Measurements from ENCODE around the gene USP17L26.
"Not testable (repeated sequence)": the region's sequence is repeated elsewhere in the genome, so short reads cannot be mapped to it uniquely, and the experiment has no call there.

USP17L26 gene, protein sequence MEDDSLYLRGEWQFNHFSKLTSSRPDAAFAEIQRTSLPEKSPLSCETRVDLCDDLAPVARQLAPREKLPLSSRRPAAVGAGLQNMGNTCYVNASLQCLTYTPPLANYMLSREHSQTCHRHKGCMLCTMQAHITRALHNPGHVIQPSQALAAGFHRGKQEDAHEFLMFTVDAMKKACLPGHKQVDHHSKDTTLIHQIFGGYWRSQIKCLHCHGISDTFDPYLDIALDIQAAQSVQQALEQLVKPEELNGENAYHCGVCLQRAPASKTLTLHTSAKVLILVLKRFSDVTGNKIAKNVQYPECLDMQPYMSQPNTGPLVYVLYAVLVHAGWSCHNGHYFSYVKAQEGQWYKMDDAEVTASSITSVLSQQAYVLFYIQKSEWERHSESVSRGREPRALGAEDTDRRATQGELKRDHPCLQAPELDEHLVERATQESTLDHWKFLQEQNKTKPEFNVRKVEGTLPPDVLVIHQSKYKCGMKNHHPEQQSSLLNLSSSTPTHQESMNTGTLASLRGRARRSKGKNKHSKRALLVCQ

DNA sequence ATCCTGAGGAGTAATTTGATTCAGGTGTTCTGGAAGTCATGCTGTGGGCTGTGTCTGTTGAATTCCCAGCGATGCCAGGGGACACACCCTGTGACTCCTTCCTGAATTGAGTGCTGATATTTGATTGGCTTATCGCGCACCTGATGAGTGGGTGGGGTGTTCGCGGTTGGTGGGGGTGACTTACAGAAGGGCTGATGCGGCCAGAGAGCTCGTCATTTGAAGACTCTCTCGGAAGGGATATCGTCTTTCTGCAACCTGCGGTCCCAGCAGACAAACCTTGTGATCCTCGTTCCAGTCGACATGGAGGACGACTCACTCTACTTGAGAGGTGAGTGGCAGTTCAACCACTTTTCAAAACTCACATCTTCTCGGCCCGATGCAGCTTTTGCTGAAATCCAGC, at the start of gene USP17L26:
Gene USP17L26, plus strand, starts transcription at position 301 of the 400 bp plus-strand sequence. Its CDS starts 0 bp downstream, at position 301.
- not testable (repeated sequence) for H3K27ac ChIP-seq (ENCODE audit: low read depth, low read length); H3K36me3 ChIP-seq (ENCODE audit: control insufficient read depth, insufficient read depth, low read length); H3K9ac ChIP-seq (ENCODE audit: low read depth, low read length); H3K27me3 ChIP-seq (ENCODE audit: control insufficient read depth, insufficient read depth, low read length); H3K9me3 ChIP-seq (ENCODE audit: control insufficient read depth, insufficient read depth, low read length); H3K4me1 ChIP-seq (ENCODE audit: control insufficient read depth, insufficient read depth, low read length); H3K4me3 ChIP-seq (ENCODE audit: low read depth, low read length)

DNA sequence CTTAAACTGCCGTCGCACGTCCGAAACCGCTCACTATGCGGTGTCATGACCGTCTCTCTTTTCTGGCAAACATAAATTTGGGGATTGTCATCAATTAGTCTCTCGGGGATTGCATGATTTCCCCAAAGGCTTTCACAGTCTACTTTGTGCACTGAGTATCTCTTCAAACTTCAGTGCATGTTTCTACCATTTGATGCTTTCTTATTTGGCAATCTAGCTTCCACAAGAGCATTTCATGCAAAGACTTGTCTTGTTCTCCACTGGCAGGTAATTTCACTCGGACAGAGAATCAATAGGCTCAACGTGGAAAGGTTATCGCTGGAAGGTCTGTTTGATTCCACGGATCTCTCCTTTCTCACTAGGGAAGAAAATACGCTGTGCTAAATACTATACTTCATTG, 10.3 kb upstream of the USP17L26 start:
- H3K36me3 ChIP-seq (ENCODE audit: control insufficient read depth, insufficient read depth, low read length); H3K4me3 ChIP-seq (ENCODE audit: low read depth, low read length); H3K27ac ChIP-seq (ENCODE audit: low read depth, low read length); H3K4me1 ChIP-seq (ENCODE audit: control insufficient read depth, insufficient read depth, low read length); H3K9ac ChIP-seq (ENCODE audit: low read depth, low read length); H3K9me3 ChIP-seq (ENCODE audit: control insufficient read depth, insufficient read depth, low read length); H3K27me3 ChIP-seq (ENCODE audit: control insufficient read depth, insufficient read depth, low read length): not testable (repeated sequence)

DNA sequence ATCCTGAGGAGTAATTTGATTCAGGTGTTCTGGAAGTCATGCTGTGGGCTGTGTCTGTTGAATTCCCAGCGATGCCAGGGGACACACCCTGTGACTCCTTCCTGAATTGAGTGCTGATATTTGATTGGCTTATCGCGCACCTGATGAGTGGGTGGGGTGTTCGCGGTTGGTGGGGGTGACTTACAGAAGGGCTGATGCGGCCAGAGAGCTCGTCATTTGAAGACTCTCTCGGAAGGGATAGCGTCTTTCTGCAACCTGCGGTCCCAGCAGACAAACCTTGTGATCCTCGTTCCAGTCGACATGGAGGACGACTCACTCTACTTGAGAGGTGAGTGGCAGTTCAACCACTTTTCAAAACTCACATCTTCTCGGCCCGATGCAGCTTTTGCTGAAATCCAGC, 9.6 kb upstream of the USP17L26 start, which contains the start of gene USP17L24:
Gene USP17L24, plus strand, starts transcription at position 301 of the 400 bp plus-strand sequence. Its CDS starts 0 bp downstream, at position 301.
- H3K4me3 ChIP-seq (ENCODE audit: low read depth, low read length); H3K27me3 ChIP-seq (ENCODE audit: control insufficient read depth, insufficient read depth, low read length); H3K9ac ChIP-seq (ENCODE audit: low read depth, low read length); H3K36me3 ChIP-seq (ENCODE audit: control insufficient read depth, insufficient read depth, low read length); H3K4me1 ChIP-seq (ENCODE audit: control insufficient read depth, insufficient read depth, low read length); H3K9me3 ChIP-seq (ENCODE audit: control insufficient read depth, insufficient read depth, low read length); H3K27ac ChIP-seq (ENCODE audit: low read depth, low read length): not testable (repeated sequence)

DNA sequence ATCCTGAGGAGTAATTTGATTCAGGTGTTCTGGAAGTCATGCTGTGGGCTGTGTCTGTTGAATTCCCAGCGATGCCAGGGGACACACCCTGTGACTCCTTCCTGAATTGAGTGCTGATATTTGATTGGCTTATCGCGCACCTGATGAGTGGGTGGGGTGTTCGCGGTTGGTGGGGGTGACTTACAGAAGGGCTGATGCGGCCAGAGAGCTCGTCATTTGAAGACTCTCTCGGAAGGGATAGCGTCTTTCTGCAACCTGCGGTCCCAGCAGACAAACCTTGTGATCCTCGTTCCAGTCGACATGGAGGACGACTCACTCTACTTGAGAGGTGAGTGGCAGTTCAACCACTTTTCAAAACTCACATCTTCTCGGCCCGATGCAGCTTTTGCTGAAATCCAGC, 4.8 kb upstream of the USP17L26 start, which contains the start of gene USP17L25:
Gene USP17L25, plus strand, starts transcription at position 301 of the 400 bp plus-strand sequence. Its CDS starts 0 bp downstream, at position 301.
- H3K9me3 ChIP-seq (ENCODE audit: control insufficient read depth, insufficient read depth, low read length); H3K4me1 ChIP-seq (ENCODE audit: control insufficient read depth, insufficient read depth, low read length); H3K36me3 ChIP-seq (ENCODE audit: control insufficient read depth, insufficient read depth, low read length); H3K27ac ChIP-seq (ENCODE audit: low read depth, low read length); H3K4me3 ChIP-seq (ENCODE audit: low read depth, low read length); H3K9ac ChIP-seq (ENCODE audit: low read depth, low read length); H3K27me3 ChIP-seq (ENCODE audit: control insufficient read depth, insufficient read depth, low read length): not testable (repeated sequence)

DNA sequence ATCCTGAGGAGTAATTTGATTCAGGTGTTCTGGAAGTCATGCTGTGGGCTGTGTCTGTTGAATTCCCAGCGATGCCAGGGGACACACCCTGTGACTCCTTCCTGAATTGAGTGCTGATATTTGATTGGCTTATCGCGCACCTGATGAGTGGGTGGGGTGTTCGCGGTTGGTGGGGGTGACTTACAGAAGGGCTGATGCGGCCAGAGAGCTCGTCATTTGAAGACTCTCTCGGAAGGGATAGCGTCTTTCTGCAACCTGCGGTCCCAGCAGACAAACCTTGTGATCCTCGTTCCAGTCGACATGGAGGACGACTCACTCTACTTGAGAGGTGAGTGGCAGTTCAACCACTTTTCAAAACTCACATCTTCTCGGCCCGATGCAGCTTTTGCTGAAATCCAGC, 4.6 kb downstream of the USP17L26 start, which contains the start of gene USP17L5:
Gene USP17L5, plus strand, starts transcription at position 301 of the 400 bp plus-strand sequence. Its CDS starts 0 bp downstream, at position 301.
- not testable (repeated sequence) for H3K36me3 ChIP-seq (ENCODE audit: control insufficient read depth, insufficient read depth, low read length); H3K27me3 ChIP-seq (ENCODE audit: control insufficient read depth, insufficient read depth, low read length)

DNA sequence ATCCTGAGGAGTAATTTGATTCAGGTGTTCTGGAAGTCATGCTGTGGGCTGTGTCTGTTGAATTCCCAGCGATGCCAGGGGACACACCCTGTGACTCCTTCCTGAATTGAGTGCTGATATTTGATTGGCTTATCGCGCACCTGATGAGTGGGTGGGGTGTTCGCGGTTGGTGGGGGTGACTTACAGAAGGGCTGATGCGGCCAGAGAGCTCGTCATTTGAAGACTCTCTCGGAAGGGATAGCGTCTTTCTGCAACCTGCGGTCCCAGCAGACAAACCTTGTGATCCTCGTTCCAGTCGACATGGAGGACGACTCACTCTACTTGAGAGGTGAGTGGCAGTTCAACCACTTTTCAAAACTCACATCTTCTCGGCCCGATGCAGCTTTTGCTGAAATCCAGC, 9.4 kb downstream of the USP17L26 start, which contains the start of gene USP17L27:
Gene USP17L27, plus strand, starts transcription at position 301 of the 400 bp plus-strand sequence. Its CDS starts 0 bp downstream, at position 301.
- H3K36me3 ChIP-seq (ENCODE audit: control insufficient read depth, insufficient read depth, low read length); H3K4me1 ChIP-seq (ENCODE audit: control insufficient read depth, insufficient read depth, low read length); H3K27ac ChIP-seq (ENCODE audit: low read depth, low read length); H3K9ac ChIP-seq (ENCODE audit: low read depth, low read length); H3K4me3 ChIP-seq (ENCODE audit: low read depth, low read length); H3K27me3 ChIP-seq (ENCODE audit: control insufficient read depth, insufficient read depth, low read length); H3K9me3 ChIP-seq (ENCODE audit: control insufficient read depth, insufficient read depth, low read length): not testable (repeated sequence)

More for the DNA sequence above, 4.6 kb downstream of the USP17L26 start, which contains the start of gene USP17L5:
- not testable (repeated sequence) for H3K9me3 ChIP-seq (ENCODE audit: control insufficient read depth, insufficient read depth, low read length); H3K4me1 ChIP-seq (ENCODE audit: control insufficient read depth, insufficient read depth, low read length); H3K27ac ChIP-seq (ENCODE audit: low read depth, low read length); H3K9ac ChIP-seq (ENCODE audit: low read depth, low read length); H3K4me3 ChIP-seq (ENCODE audit: low read depth, low read length)

DNA sequence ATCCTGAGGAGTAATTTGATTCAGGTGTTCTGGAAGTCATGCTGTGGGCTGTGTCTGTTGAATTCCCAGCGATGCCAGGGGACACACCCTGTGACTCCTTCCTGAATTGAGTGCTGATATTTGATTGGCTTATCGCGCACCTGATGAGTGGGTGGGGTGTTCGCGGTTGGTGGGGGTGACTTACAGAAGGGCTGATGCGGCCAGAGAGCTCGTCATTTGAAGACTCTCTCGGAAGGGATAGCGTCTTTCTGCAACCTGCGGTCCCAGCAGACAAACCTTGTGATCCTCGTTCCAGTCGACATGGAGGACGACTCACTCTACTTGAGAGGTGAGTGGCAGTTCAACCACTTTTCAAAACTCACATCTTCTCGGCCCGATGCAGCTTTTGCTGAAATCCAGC, 14.1 kb downstream of the USP17L26 start, which contains the start of gene USP17L28:
Gene USP17L28, plus strand, starts transcription at position 301 of the 400 bp plus-strand sequence. Its CDS starts 0 bp downstream, at position 301.
- H3K4me3 ChIP-seq (ENCODE audit: low read depth, low read length); H3K27me3 ChIP-seq (ENCODE audit: control insufficient read depth, insufficient read depth, low read length); H3K9me3 ChIP-seq (ENCODE audit: control insufficient read depth, insufficient read depth, low read length); H3K27ac ChIP-seq (ENCODE audit: low read depth, low read length); H3K4me1 ChIP-seq (ENCODE audit: control insufficient read depth, insufficient read depth, low read length); H3K9ac ChIP-seq (ENCODE audit: low read depth, low read length); H3K36me3 ChIP-seq (ENCODE audit: control insufficient read depth, insufficient read depth, low read length): not testable (repeated sequence)

DNA sequence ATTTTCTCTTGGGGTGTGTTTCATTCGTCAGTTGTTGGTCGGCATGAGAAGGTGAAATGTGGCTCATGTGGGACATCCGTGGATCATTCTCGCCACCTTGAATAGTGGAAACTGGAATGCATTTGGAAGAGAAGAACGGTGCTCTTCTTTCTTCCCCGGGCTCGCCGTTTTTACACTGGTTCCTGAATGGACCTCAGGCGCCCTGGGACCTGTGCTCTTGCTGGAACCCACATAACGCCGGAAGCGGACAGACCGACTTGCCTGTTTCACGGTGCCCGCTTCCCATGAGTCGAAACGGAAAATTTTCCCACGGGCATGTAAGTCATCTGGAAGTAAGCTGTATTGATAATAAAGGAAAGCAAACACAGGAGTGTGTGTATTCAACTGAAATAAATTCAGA, 16.4 kb downstream of the USP17L26 start:
- not testable (repeated sequence) for H3K4me3 ChIP-seq (ENCODE audit: low read depth, low read length); H3K4me1 ChIP-seq (ENCODE audit: control insufficient read depth, insufficient read depth, low read length); H3K27ac ChIP-seq (ENCODE audit: low read depth, low read length); H3K36me3 ChIP-seq (ENCODE audit: control insufficient read depth, insufficient read depth, low read length); H3K27me3 ChIP-seq (ENCODE audit: control insufficient read depth, insufficient read depth, low read length); H3K9me3 ChIP-seq (ENCODE audit: control insufficient read depth, insufficient read depth, low read length); H3K9ac ChIP-seq (ENCODE audit: low read depth, low read length)

DNA sequence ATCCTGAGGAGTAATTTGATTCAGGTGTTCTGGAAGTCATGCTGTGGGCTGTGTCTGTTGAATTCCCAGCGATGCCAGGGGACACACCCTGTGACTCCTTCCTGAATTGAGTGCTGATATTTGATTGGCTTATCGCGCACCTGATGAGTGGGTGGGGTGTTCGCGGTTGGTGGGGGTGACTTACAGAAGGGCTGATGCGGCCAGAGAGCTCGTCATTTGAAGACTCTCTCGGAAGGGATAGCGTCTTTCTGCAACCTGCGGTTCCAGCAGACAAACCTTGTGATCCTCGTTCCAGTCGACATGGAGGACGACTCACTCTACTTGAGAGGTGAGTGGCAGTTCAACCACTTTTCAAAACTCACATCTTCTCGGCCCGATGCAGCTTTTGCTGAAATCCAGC, 18.9 kb downstream of the USP17L26 start, which contains the start of gene USP17L29:
Gene USP17L29, plus strand, starts transcription at position 301 of the 400 bp plus-strand sequence. Its CDS starts 0 bp downstream, at position 301.
- not testable (repeated sequence) for H3K36me3 ChIP-seq (ENCODE audit: control insufficient read depth, insufficient read depth, low read length); H3K9ac ChIP-seq (ENCODE audit: low read depth, low read length); H3K27me3 ChIP-seq (ENCODE audit: control insufficient read depth, insufficient read depth, low read length); H3K4me1 ChIP-seq (ENCODE audit: control insufficient read depth, insufficient read depth, low read length); H3K4me3 ChIP-seq (ENCODE audit: low read depth, low read length); H3K9me3 ChIP-seq (ENCODE audit: control insufficient read depth, insufficient read depth, low read length); H3K27ac ChIP-seq (ENCODE audit: low read depth, low read length)

DNA sequence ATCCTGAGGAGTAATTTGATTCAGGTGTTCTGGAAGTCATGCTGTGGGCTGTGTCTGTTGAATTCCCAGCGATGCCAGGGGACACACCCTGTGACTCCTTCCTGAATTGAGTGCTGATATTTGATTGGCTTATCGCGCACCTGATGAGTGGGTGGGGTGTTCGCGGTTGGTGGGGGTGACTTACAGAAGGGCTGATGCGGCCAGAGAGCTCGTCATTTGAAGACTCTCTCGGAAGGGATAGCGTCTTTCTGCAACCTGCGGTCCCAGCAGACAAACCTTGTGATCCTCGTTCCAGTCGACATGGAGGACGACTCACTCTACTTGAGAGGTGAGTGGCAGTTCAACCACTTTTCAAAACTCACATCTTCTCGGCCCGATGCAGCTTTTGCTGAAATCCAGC, 28.4 kb downstream of the USP17L26 start, which contains the start of gene USP17L30:
Gene USP17L30, plus strand, starts transcription at position 301 of the 400 bp plus-strand sequence. Its CDS starts 0 bp downstream, at position 301.
- not testable (repeated sequence) for H3K27me3 ChIP-seq (ENCODE audit: control insufficient read depth, insufficient read depth, low read length); H3K4me3 ChIP-seq (ENCODE audit: low read depth, low read length); H3K27ac ChIP-seq (ENCODE audit: low read depth, low read length); H3K9me3 ChIP-seq (ENCODE audit: control insufficient read depth, insufficient read depth, low read length); H3K9ac ChIP-seq (ENCODE audit: low read depth, low read length); H3K4me1 ChIP-seq (ENCODE audit: control insufficient read depth, insufficient read depth, low read length); H3K36me3 ChIP-seq (ENCODE audit: control insufficient read depth, insufficient read depth, low read length)

DNA sequence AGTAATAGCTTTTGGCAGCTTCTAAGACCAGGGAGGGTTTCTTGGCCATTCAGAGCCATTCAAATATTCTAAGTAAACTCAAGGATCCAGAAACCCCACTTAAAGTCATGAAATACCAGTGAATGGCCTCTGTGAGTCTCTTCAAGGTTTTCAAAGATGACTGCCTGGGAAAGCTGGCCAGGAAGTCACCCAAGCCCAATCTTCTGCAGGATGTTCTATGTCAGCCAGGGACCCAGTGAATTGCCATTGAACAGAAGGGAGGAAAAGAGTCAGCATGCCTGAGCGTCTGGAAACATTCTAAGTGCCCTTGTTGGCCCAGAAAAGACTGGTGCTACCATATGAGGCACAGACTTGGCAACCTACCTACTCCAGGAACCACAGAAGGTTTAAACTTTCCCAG, 45.4 kb downstream of the USP17L26 start:
- not testable (repeated sequence) for H3K9me3 ChIP-seq (ENCODE audit: control insufficient read depth, insufficient read depth, low read length); H3K4me3 ChIP-seq (ENCODE audit: low read depth, low read length); H3K27ac ChIP-seq (ENCODE audit: low read depth, low read length); H3K4me1 ChIP-seq (ENCODE audit: control insufficient read depth, insufficient read depth, low read length); H3K36me3 ChIP-seq (ENCODE audit: control insufficient read depth, insufficient read depth, low read length); H3K27me3 ChIP-seq (ENCODE audit: control insufficient read depth, insufficient read depth, low read length); H3K9ac ChIP-seq (ENCODE audit: low read depth, low read length)

Data from HUES48 (cell line).